HG02981 (cell line): ENCODE measurements around the gene CR2.
"Not testable (repeated sequence)": the region's sequence is repeated elsewhere in the genome, so short reads cannot be mapped to it uniquely, and the experiment has no call there.

Experiments
- ATAC-seq: cut with Tn5 transposase; IDR thresholded peaks from one replicate; pipeline ENCODE4 v1.9.1; 2021; ENCODE audit warnings: mild to moderate bottlenecking, moderate library complexity; ENCODE audit not compliant: unreplicated experiment

The CR2 gene

DNA sequence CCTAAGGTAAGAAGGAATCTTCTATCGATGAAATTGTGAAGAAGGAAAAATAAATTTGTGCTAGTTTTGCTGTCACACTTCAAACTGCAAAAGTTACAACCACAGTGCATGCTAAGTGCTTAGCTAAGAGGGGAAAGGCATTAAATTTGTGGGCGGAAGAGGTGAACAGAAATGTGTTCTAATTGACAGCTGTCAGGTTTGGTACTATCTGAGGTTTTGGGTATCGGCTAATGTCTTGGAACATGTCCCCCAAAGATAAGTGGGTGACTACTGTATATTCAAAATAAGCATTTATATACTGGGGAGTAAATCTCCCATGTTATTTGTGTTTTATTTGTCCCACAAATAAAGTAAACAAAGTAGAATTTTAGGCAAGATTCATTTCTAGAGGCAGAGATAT is 49.8 kb downstream of the CR2 start:
- ATAC-seq, result no peak

- no peak for ATAC-seq
Measured at GRCh38 chr1:207504438-207504837, 50.3 kb downstream of the CR2 start.

DNA sequence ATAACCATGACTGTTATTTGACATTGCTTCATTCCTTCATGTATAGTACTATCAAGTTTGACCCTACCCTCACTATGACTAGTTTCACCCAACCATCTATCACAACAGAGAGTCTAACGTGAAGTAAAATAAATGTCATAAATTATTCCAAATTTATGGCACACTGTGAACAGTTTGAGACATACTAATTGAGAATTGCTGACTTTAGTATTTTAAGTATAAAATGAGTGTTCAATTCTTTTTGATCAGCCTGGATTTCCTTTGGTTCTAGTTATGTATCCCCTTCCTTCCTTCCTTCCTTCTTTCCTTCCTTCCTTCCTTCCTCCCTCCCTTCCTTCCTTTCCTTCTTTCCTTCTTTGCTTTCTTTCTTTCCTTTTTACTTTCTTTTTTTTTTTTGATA is 56.3 kb downstream of the CR2 start:
- no peak for ATAC-seq

- ATAC-seq, result no peak
Measured at GRCh38 chr1:207514890-207515289, 60.8 kb downstream of the CR2 start.

DNA sequence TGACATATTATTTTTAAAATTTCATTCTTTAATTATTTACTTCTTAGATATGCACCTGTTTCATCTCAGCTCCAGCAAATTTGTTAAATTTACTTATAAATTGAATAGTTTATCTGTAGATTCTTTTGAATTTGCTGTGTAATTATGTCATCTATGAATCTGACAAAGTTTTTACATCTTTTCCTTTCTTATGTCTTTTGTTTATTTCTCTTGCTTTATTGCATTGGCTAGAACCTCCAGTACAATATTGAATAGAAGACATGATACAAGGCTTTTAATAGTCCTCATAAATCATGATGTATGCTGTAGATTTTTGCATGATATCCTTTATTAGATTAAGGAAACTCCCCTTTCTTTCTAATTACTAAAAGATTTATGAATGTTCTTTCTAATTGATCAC is 62.6 kb downstream of the CR2 start:
- ATAC-seq, result no peak

DNA sequence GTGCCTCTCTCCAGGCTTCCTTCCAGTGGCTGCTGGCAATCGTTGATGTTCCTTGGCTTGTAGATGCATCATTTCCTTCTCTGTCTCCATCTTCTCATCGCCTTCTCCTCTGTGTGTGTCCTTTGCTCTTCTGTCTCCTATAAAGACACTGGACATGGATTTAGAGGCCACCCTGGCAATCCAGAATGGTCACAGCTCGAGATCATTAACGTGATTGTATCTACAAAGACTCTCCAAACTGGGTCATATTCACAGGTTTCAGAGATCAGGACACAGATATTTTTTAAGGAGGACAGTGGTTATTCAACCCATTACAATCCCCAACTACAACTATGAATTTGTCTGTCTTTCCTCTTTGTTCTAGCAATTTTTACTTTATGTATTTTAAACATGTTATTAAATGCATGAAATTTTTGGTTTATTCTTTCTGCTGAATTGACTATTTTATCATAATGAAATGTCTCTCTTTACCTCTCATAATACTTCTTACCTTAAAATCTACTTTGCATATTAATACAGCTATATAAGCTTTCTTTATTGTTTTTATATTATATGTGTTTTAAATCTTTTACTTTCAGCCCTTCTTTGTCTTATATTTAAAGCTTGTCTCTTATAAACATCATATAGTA is 64.6 kb downstream of the CR2 start:
- ATAC-seq, result no peak

- no peak for ATAC-seq
Measured at GRCh38 chr1:207519505-207520399, 65.6 kb downstream of the CR2 start.

GRCh38 chr1:207520400-207521345 is 66.5 kb downstream of the CR2 start:
- not testable (repeated sequence) for ATAC-seq

DNA sequence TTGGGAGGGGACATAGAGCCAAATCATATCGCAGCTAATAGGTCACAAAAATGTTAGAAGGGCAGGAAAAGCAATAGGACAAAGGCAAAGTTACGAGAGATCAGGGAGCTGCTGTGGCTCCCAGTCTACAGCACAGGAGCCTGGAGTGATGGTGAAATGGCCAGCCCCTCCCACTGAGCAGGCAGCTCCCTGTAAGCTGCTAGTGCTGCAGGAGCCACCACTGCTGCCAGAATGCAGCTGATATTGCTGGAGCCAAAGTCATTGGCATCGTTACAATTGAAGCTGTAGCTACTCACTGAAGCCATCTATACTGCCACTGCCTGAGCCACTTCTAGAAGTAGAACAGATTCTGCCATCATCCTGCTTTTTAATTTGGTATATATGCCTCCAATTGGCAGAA is 71.1 kb downstream of the CR2 start:
- not testable (repeated sequence) for ATAC-seq

DNA sequence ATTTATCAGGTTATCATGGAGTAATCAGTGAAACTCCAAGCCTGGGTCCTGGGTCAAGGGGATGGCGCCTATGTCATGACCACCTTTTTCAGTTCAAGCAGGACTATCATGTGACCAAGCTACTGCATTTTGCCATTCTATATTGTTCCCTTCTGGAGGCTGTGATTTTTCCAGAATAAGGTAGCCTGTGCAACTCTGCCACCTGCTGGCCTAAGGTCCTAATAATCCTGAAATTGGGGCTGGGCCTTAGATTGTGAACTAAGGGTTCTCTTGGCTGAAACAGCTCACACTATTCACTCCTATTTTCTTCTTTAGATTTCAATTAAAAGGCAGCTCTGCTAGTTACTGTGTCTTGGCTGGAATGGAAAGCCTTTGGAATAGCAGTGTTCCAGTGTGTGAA is 74.3 kb downstream of the CR2 start:
- ATAC-seq, result not testable (repeated sequence)

DNA sequence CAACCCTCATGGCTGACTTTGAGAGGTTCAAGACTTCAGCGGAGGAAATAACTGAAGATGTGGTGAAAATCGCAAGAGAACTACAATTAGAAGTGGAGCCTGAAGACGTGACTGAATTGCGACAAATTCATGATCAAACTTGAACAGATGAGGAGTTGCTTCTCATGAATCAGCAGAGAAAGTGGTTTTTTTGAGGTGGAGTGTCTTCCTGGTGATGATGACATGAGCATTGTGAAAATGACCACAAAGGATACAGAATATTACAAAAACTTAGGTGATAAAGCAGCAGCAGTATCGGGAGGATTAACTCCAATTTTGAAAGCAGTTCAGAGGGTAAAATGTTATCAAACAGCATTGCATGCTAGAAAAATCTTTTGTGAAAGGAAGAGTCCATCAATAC is 82.1 kb downstream of the CR2 start:
- ATAC-seq, result not testable (repeated sequence)
